GOT3 (cell line): ENCODE data around the gene ZNF628.

Source experiments
- DNase-seq: peaks from one replicate; lab custom pipeline; 2025; ENCODE audit warnings: mixed read lengths; lab: John Stamatoyannopoulos, UW

ZNF628 gene

DNA sequence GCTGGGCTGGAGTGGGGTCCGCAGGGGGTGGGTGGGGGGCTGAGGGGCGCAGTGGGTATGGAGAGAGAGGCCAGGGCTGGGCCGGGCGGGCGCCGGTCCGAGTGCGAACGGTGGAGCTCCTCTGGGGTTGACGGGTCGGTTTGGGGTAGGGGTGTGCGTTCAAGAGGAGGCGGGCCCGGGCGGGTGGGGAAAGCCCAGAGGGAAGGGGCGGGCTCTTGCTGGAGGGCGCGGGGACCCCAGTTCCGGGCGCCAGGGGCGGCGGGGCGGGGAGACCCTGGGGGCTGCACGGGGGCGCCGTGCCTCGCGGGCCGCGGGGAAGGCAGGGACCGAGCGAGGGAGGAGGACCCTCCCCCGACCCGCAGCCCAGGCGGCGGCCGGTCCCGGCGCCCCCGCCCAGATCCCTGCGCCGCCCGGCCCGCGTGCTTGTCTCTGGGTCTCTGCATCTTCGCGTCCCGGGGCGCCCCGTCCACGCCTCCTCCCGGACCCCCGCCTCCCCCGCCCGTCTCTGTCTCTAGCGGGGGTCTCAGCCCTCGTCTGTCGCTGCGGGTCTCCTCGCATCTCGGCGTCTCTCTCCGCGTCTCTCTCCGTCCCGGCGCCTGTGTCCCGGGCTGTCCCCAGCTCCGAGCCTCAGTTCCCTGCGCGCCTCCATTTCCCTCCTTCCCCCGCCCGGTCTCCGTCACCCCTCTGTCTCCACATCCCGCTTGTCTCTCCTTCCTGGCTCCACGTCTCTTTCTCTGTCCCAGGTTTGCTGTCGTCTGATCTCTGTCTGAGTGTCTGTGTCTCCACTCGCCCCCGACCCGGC lies 25.1 kb upstream of the ZNF628 start:
- no peak for DNase-seq

GRCh38 chr19:55451965-55452748 lies 24.3 kb upstream of the ZNF628 start:
- DNase-seq = no peak

DNA sequence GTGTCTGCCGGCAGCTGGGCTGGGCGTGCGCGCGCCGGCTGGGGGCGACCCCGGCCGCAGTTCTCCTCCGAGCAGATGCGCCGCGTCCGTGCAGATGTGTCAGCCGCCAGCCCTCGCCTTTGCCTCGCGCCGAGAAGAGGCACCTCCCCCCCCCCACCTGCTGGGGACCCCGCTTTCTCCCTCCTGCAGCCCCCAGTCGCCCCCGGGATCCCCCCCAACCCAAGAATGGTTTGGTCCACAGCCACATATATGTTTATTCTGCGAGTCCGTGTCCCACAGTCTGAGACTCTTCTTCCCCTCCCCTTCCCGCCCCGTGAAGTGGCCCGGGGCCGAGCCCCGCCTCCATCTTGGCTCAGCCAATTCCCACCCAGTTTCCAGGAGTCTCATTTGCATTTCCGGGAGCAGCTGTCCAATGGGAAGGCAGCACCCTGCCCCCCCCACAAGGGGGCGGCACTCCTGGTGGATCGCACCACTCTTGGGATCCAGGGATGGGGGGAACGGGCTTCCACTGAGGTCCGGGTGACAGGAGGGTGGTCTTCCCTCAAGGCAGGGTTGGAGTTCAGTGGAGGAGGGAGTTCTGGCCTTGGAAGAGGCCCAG lies 23.6 kb upstream of the ZNF628 start:
- no peak for DNase-seq

- no peak for DNase-seq
Observed at GRCh38 chr19:55453511-55454260, 22.7 kb upstream of the ZNF628 start.

DNA sequence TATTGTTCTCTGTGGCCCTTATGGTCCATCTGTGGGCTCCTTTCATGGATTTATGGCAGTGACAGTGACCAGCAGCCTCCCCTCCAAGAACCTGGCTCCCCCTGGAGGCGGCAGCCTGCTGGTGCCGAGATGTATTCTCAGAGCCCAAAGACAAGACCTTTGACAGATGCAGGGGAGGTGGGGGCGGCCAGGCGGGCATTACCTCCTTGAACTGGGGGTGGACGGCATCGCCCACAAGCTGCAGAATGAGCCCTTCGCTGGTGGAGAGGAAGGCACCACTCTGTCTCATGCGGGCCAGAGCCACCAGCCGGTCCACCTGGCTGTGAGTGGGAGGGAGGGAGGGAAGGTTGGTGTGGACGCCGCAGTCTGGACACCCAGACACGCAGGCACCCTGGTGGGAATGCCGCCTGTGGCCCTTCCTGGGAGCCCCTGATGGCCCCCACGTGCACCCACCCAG lies 21.6 kb upstream of the ZNF628 start:
- no peak for DNase-seq

DNA sequence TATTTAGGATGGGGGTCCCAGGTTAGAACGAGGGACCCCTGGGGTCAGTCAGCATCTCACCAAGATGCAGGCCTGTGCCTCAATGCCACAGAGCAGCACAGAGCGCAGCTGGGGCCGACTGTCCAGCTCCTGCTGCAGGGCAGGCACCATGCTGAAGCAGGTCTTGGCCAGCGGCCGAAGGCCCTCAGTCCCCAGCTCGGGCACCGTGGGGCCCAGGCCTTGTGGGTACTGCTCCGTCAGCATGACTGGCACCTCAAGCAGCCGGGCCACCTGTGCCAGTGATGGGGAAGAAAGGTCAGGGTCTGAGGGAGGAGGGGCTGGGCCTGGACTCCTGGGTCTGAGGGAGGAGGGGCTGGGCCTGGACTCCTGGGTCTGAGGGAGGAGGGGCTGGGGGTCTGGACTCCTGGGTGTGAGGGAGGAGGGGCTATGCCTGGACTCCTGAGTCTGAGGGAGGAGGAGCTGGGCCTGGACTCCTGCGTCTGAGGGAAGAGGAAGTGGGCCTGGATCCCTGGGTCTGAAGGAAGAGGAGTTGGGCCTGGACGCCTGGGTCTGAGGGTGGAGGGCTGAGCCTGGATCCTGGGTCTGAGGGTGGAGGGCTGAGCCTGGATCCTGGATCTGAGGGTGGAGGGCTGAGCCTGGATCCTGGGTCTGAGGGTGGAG lies 20.7 kb upstream of the ZNF628 start:
- DNase-seq = no peak

- DNase-seq = no peak
Observed at GRCh38 chr19:55456347-55456746, 20.1 kb upstream of the ZNF628 start.

- no peak for DNase-seq
Observed at GRCh38 chr19:55457683-55458457, 18.5 kb upstream of the ZNF628 start.

DNA sequence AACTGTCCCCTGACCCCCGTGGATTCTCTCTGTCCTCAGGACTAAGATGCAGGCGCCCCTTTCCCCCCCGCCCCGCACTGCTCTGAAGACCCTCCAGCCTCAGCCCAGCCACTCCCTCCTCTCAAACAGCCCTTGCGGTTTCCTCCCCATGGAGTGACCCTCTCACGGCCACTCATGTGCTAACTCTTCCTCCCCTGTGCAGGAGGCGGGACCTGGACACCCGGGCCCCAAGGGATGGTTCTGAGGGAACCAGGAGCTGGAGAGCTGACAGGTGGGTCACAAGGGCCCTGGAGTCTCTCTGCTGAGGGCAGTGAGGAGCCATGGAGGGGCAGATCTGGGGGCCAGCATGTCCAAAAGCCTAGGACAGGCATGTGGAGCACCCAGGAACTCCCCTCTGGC lies 16.9 kb upstream of the ZNF628 start:
- no peak for DNase-seq

- DNase-seq = no peak
Observed at GRCh38 chr19:55459950-55460657, 16.3 kb upstream of the ZNF628 start.

DNA sequence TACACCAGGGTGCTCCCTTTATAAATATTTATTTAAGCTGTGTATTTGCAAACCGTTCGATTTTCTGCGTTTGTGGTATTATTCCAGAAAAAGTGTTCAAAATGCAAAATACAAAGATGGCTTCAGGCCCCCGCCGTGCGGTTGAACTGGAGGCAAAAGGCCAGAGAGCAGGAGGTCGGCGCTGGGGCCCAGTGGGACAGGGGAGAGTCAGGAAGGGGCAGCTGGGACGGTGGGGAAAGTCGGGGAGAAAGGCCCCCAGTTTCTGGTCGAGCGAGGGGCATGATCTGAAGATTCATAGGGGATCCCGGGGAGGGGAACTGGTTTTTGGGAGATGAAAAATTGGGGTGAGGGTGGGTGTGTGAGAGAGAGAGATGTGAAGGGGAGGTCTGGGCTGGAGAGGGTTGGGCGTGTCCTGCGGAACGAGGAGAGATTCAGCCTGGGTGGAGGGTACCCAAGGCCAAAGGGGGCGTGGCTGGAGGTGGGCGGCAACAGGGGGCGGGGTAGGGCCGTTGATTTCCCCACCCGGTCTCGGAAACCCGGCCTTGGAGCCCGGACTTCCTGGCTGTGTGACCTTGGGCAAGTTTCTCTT lies 15.7 kb upstream of the ZNF628 start:
- DNase-seq = no peak

GRCh38 chr19:55461259-55461973 lies 15.0 kb upstream of the ZNF628 start, which contains the start of gene ISOC2:
ISOC2 (minus strand) TSS chr19:55461642; CDS start chr19:55456486, 5,156 bp downstream.
- DNase-seq = peak; percentile 99

- no peak for DNase-seq
Observed at GRCh38 chr19:55461974-55462626, 14.3 kb upstream of the ZNF628 start.

DNA sequence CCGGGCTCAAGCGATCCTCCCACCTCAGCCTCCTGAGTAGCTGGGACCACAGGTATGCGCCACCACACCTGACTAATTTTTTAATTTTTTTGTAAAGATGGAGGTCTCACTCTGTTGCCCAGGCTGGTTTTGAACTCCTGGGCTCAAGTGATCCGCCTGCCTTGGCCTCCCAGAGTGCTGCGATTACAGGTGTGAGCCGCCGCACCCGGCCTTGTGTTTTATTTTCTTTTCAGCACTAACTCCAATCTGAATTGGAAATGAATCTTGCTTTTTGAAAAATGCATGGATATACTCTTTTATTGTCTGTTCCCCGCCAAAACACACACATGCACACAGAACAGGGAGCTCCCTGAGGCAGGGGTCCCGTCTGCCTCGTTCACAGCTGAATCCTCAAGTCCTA lies 13.7 kb upstream of the ZNF628 start:
- no peak for DNase-seq

DNA sequence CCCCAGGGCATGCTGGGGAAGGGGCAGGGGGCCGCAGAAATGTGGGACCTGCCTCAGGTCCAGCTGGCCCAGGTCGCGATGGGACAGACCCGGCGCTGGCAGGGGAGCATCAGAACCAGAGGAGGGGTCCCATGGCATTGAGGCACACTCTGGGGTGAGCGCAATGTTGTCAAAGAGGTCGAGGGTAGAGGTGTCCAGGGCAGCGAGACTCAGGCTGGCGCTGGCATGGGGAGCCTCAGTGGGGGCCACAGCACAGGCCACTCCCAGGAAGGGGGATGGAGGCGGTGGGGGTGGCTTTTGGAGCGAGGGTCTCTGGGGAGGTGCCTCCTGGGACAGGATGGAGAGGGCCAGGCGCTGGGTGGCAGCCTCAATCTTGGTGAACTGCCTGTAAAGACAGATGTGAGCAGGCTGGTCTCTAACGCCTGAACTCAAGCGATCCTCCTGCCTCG lies 12.8 kb upstream of the ZNF628 start:
- DNase-seq = no peak

- no peak for DNase-seq
Observed at GRCh38 chr19:55464039-55464661, 12.3 kb upstream of the ZNF628 start.

DNA sequence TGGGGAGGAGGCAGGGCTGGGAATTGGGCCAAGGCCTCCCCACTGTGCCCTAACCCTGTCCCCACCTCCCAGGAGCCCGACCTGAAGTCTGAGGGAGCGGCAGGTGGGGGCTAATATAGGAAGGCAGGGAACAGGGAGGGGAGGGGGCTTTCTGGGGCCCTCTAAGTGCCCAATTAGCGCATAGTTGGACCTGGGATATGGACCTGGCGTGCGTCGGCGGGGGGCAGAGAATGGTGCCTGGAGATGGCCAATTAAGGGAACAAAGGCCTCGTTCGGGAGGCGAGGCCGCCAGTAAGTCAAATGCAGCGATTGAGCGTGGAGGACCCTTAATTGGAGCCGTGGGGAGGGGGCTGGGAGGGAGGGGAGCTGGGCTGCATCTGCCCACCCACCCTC lies 11.8 kb upstream of the ZNF628 start, which contains the start of gene C19orf85:
Gene C19orf85 (minus strand): TSS at position 90 of the 393 bp plus-strand sequence. CDS start 197 bp downstream, outside the sequence.
- no peak for DNase-seq
